ENCODE results near the gene NUDT6. TPM values are rescaled to one million over a fixed set of nuclear protein-coding genes. Genes with fewer than 3 reads are reported as not detected.

The NUDT6 gene, protein sequence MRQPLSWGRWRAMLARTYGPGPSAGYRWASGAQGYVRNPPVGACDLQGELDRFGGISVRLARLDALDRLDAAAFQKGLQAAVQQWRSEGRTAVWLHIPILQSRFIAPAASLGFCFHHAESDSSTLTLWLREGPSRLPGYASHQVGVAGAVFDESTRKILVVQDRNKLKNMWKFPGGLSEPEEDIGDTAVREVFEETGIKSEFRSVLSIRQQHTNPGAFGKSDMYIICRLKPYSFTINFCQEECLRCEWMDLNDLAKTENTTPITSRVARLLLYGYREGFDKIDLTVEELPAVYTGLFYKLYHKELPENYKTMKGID
- total RNA-seq = 10 to 100 TPM in 1 of 4 donors, 1 to 10 TPM in 3; 2.5 to 10.2 (median 6.2) TPM

DNA sequence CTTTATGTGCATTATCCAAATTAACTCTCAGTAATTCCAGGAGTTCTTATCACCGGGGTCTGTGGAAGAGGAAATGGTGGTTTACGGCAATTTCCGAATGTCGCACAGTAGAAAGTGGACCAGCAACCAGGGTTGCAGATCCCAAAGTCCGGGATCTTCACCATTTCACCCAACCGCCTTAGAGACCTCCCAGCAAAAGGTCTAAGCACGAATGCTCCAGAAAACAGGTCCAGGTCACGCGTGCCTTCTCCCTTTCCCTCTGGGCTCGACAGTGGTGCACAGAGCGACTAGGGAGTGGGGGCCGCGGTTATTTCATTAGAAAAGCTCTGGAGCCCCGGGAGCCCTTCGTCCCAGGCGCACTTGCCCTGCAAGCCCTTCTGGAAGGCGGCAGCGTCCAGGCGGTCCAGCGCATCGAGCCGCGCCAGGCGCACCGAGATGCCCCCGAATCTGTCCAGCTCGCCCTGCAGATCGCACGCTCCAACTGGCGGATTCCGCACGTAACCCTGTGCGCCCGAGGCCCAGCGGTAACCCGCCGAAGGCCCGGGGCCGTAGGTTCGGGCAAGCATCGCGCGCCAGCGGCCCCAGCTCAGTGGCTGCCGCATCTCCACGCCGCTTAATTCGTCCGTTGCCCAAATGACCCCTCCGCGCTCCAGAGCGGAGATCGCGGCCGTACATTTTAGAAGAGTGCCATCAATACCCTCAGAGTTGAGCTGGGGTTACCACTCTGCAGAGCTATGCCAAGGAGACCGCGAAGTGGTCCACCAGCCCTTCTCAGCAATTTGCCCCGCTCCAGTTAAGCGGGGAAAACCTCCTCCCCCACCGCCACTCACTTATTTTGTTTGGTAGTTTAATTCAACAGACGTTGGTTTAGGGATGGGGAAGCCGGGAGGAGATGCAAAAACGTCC, at the start of gene NUDT6:
Gene NUDT6, minus strand, starts transcription at position 627 of the 906 bp plus-strand sequence. Its CDS starts 25 bp downstream, at position 602.
- no peak for TF ChIP-seq CTCF (IDR thresholded peaks at IDR 0.05)
- no peak for DNase-seq (ENCODE audit: low spot score)
- peak; percentile 74 for ATAC-seq (ENCODE audit: low FRiP score)

DNA sequence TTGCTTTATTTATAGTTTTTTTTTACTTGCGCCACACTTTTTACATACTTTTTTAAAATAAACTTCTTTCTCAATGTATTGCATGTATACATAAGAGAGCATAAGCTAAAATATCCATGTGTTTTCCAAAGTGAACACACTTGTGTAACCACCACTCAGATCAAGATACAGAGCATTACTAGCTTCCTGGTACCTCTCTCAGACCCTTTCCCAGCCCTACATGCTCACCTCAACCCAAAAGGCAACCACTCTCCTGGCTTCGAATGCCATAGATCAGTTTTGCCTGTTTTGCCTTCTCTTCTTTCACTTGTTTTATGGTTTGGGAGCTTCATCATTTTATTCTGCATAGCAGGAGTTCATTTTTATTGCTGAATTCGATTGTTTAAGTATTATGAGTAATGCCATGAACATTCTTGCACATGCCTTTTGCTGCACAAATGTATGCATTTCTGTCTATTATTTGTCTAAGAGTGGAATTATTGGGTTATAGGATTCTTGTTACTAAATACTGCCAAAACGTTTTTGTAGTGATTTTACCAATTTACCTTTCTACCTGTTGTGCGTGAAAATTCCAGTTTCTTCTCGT, 45.9 kb upstream of the NUDT6 start:
- no peak for DNase-seq (ENCODE audit: low spot score)
- TF ChIP-seq CTCF (IDR thresholded peaks at IDR 0.05) = no peak
- ATAC-seq (ENCODE audit: low FRiP score) = no peak

GRCh38 chr4:122967231-122967630, 44.8 kb upstream of the NUDT6 start:
- TF ChIP-seq CTCF (IDR thresholded peaks at IDR 0.05) = no peak
- ATAC-seq (ENCODE audit: low FRiP score) (no peak), DNase-seq (ENCODE audit: low spot score) (no peak)

DNA sequence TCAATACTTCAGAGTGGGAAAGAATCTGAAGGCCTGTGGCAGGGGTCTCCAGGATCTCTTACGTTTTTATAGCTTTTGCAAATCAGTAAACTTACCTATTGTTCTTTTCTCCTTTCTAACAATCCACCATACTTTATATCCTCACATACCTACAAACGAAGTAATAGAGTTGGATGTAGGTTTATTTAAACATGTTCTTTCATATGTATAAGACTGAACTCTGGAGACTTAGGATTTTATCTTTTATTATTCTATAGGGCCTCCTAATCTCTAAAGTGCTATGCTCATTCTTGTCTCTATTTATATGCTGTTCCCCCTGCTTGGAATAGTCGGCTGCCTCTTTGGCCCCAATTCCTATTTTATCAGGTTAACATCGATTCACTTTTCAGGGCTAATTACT, 43.8 kb upstream of the NUDT6 start:
- DNase-seq (ENCODE audit: low spot score) (no peak), ATAC-seq (ENCODE audit: low FRiP score) (no peak)
- no peak for TF ChIP-seq CTCF (IDR thresholded peaks at IDR 0.05)

DNA sequence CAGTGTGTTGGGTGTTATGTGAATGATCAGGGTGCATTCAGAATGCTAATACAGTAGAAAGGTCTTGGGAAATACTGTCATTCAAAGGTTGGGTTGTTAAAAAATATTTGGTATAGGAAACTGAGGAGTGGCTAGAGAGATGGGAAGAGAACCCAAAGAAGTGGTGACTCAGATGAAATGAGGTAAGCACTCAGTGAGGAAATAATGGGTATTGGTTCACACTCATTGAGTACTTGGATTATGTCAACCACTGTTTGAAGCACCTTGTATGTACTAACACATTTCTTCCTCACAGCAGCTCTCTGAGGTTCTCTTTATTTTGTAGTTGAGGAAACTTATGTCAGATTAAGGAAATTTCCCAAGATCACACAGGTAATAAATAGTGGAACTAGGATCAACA, 40.8 kb upstream of the NUDT6 start:
- TF ChIP-seq CTCF (IDR thresholded peaks at IDR 0.05) = no peak
- no peak for ATAC-seq (ENCODE audit: low FRiP score)
- no peak for DNase-seq (ENCODE audit: low spot score)

DNA sequence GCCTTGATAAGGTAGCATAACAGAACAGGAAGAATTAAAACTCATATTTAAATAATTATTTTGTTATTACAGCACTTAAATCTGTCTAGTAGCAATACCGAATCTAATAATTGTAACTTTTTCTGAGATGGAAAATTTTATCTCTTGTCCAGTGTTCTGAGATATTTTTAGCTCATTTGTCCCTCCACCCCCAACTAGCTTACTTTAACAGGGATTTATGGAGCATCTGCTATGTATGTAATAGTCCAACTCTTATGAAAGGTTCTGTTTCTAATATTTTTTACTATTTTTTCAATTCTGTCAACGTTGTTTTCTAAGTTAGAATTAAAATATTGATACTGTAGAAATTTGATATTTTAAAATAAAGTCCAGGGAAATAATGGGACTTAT, 38.2 kb upstream of the NUDT6 start:
- no peak for TF ChIP-seq CTCF (IDR thresholded peaks at IDR 0.05)
- no peak for ATAC-seq (ENCODE audit: low FRiP score)

More for the DNA sequence above, 38.2 kb upstream of the NUDT6 start:
- no peak for DNase-seq (ENCODE audit: low spot score)
